Activated CD8-positive, alpha-beta T cell treated with anti-CD3 and anti-CD28 coated beads for 36 hours (primary cell): ENCODE data around the gene L3MBTL2. TPM values are rescaled to one million over a fixed set of nuclear protein-coding genes. Genes with fewer than 3 reads are reported as not detected.

Experiments used
- ATAC-seq: fragments of 200-7000 bp; cut with Tn5 transposase; one replicate; pipeline ENCODE4 v1.10.0; 2021; ENCODE audit warnings: mild to moderate bottlenecking, moderate library complexity
- CTCF ChIA-PET: fragments of 350-600 bp; sonication (Branson Sonifier 250); formaldehyde crosslinking; loops from one replicate; lab custom pipeline; 2021; ENCODE audit warnings: antibody characterized with exemption; lab: Charles Lee
- POLR2A ChIA-PET: fragments of 350-600 bp; sonication (Branson Sonifier 250); formaldehyde crosslinking; loops from one replicate; lab custom pipeline; 2021; ENCODE audit warnings: antibody characterized with exemption; lab: Charles Lee
- DNase-seq: peaks from one replicate; pipeline ENCODE4 v3.0.0-alpha.2; 2020
- H3K27ac Mint-ChIP-seq: one replicate; pipeline ENCODE4 v1.8.0; 2021; ENCODE audit warnings: mild to moderate bottlenecking, mixed read lengths
- H3K27me3 Mint-ChIP-seq: one replicate; pipeline ENCODE4 v1.8.0; 2021; ENCODE audit warnings: mixed read lengths
- H3K36me3 Mint-ChIP-seq: one replicate; pipeline ENCODE4 v1.8.0; 2021; ENCODE audit warnings: low read depth, mixed read lengths
- H3K4me1 Mint-ChIP-seq: one replicate; pipeline ENCODE4 v1.8.0; 2021; ENCODE audit warnings: low read depth, mixed read lengths
- H3K4me3 Mint-ChIP-seq: one replicate; pipeline ENCODE4 v1.8.0; 2021; ENCODE audit warnings: mild to moderate bottlenecking, moderate library complexity, mixed read lengths
- H3K9me3 Mint-ChIP-seq: one replicate; pipeline ENCODE4 v1.8.0; 2021; ENCODE audit warnings: mixed read lengths
- CTCF ChIP-seq: fragments of 200-600 bp; IDR thresholded peaks from one replicate; pipeline ENCODE4 v1.8.0; 2022; ENCODE audit warnings: antibody characterized with exemption, mild to moderate bottlenecking
- intact Hi-C: fragments of 100-400 bp; cut with micrococcal nuclease; formaldehyde crosslinking; loops from one replicate; pipeline ENCODE4 v1.10.0; 2022
- total RNA-seq, 2 experiments: library from RNA; stranded (reverse); gene quantifications; one replicate each; pipeline ENCODE4 v1.2.3, GENCODE V29; 2021

The L3MBTL2 gene
- 10 to 100 TPM; 25.6 to 28.3 TPM for total RNA-seq

DNA sequence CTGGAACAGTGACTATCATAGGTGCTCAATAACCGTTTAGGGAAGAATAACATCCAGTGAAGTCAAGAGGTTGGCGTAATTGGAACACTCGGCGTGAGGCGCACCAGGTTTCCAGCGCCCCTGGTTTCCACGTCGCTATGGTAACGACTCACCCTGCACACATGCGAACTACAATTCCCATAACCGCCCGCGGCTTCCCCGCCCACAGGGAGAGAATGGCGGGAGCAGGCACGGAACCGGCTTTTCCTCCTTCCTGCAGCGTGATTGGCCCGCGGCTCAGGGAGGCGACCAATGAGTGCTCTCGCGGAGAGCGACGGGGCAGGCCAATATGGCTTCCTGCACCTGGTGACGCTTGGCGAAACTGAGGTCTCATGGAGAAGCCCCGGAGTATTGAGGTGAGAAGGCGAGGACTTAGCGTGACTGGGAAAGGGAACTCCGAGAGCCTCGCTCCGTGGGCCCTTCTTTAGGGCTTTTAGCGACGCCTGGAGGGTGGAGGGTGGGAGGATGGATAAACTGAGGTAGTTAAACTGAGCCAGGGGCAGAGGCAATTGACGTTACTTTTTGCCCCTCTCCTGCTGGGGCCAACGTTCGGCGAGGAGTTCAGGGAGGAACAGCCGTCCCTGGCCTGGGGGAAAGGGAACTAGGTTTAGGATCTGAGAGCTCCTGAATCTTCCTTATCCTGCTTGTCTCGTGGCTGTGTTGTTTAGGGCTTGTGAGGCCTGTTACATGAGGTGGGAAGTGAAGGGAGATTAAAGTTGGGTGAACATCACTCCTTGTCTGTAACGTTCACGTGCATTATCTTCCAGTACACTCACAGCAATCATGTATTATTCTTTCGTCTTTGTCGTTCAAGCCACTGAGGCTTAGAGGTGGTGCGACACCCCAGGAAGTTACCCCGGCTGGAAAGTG lies at the start of gene L3MBTL2:
TSS of gene L3MBTL2 (plus strand) at position 321 of the 909 bp plus-strand sequence. CDS start at position 372, 51 bp downstream.
- no peaks in the 10 kb centered on the region for H3K9me3 Mint-ChIP-seq
- H3K4me1 Mint-ChIP-seq, result peaks cover 26% of the 10 kb centered on the region
- H3K4me3 Mint-ChIP-seq, result peak within 1 kb of the TSS; percentile 92
- POLR2A ChIA-PET, result interaction anchor here (0.6 kb wide), 1 partner anchor 28 kb away, joined by 3 read pairs; no protein-coding TSS in a partner anchor
- H3K27ac Mint-ChIP-seq, result peak within 1 kb of the TSS; percentile 92
- peaks cover 16% of the 10 kb centered on the region for H3K36me3 Mint-ChIP-seq
- intact Hi-C loops, result no loop called here
- DNase-seq, result peak; percentile 100
- H3K27me3 Mint-ChIP-seq, result peaks cover 4% of the 10 kb centered on the region
- TF ChIP-seq CTCF, result no peak
- ATAC-seq, result peak; percentile 100
- CTCF ChIA-PET, result no interaction called here

DNA sequence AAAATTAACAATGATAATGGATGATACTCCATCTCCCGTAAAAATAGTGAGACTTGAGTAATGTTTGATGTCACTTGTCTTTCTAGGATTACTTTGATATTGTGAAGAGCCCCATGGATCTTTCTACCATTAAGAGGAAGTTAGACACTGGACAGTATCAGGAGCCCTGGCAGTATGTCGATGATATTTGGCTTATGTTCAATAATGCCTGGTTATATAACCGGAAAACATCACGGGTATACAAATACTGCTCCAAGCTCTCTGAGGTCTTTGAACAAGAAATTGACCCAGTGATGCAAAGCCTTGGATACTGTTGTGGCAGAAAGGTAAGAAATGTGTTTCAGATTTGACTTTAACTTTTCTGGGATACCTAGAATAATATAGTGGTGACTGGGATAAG lies 48.0 kb upstream of the L3MBTL2 start:
- intact Hi-C loops, result no loop called here
- no peak overlapping the region for H3K4me3 Mint-ChIP-seq
- H3K27ac Mint-ChIP-seq, result peak overlapping the region; percentile 8
- no peaks in the 10 kb centered on the region for H3K4me1 Mint-ChIP-seq
- no peak for TF ChIP-seq CTCF
- POLR2A ChIA-PET, result no interaction called here
- no peak for ATAC-seq
- no peaks in the 10 kb centered on the region for H3K27me3 Mint-ChIP-seq
- H3K9me3 Mint-ChIP-seq, result no peaks in the 10 kb centered on the region
- CTCF ChIA-PET, result no interaction called here
- peaks cover 51% of the 10 kb centered on the region for H3K36me3 Mint-ChIP-seq
- DNase-seq, result no peak

DNA sequence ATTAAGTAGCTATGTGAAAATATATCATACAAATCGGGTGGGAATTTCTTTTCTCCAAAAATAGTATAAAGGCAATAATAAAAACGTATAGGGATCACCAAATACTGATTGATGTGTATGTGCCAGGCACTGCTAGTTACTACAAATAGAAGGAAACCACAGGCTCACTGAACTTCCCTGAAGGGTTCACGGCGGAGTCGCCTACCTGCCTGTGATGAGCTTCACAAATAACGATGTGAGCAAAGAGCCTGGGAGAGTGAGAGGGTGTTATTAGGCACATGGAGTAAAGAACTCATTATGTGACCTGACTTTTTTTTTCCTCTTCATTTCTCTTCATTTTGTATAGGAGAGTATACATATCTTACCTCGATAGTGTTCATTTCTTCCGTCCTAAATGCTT lies 36.0 kb upstream of the L3MBTL2 start:
- no peak for ATAC-seq
- intact Hi-C loops, result no loop called here
- ChIA-PET CTCF (no interaction called here), POLR2A (interaction anchor here (0.7 to 1.6 kb wide), 3 partner anchors 34 to 131 kb away, joined by 3 read pairs; no protein-coding TSS in a partner anchor)
- Mint-ChIP-seq H3K27me3 (no peaks in the 10 kb centered on the region), H3K4me1 (no peaks in the 10 kb centered on the region), H3K9me3 (no peaks in the 10 kb centered on the region), H3K4me3 (no peak overlapping the region), H3K36me3 (peaks cover 44% of the 10 kb centered on the region), H3K27ac (no peak overlapping the region)
- no peak for TF ChIP-seq CTCF
- DNase-seq, result no peak

DNA sequence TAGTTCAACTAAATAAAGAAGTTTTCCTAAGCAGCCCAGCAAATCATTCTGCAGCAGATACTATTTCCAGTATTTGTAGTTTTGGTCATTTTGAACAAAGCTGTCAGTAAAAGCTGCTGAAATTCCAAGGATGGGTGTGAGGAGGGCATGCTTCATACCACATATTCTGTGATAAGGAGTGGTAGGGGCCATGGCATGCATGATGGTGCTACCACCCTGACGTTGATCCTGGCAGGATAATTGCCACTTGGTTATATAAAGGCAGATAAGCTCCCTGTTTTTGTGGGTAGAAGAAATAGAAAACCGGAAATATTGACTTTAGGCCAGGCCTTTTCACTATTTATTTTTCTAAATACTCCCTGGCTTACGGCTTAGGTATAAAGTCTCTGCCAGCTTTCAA lies 33.1 kb upstream of the L3MBTL2 start:
- TF ChIP-seq CTCF, result no peak

GRCh38 chr22:41175546-41175945 lies 29.6 kb upstream of the L3MBTL2 start:
- Mint-ChIP-seq H3K4me3 (no peak overlapping the region), H3K4me1 (peaks cover 3% of the 10 kb centered on the region), H3K9me3 (no peaks in the 10 kb centered on the region), H3K27ac (peak overlapping the region; percentile 22), H3K36me3 (peaks cover 42% of the 10 kb centered on the region), H3K27me3 (no peaks in the 10 kb centered on the region)
- intact Hi-C loops, result no loop called here
- CTCF ChIA-PET, result no interaction called here
- no peak for TF ChIP-seq CTCF
- no peak for DNase-seq
- POLR2A ChIA-PET, result no interaction called here
- no peak for ATAC-seq

More for the DNA sequence above, 33.1 kb upstream of the L3MBTL2 start:
- H3K36me3 Mint-ChIP-seq, result peaks cover 51% of the 10 kb centered on the region
- no peak overlapping the region for H3K4me3 Mint-ChIP-seq
- no peak for DNase-seq
- intact Hi-C loops, result no loop called here
- ChIA-PET POLR2A (no interaction called here), CTCF (interaction anchor here (1.0 to 2.1 kb wide), 2 partner anchors 9 to 66 kb away, joined by 3 to 5 read pairs; no protein-coding TSS in a partner anchor)
- no peaks in the 10 kb centered on the region for H3K9me3 Mint-ChIP-seq
- H3K27me3 Mint-ChIP-seq, result no peaks in the 10 kb centered on the region
- H3K27ac Mint-ChIP-seq, result peak overlapping the region; percentile 65
- ATAC-seq, result no peak
- peaks cover 3% of the 10 kb centered on the region for H3K4me1 Mint-ChIP-seq
